Measurements from ENCODE around the gene TMCC1.

The TMCC1 gene

DNA sequence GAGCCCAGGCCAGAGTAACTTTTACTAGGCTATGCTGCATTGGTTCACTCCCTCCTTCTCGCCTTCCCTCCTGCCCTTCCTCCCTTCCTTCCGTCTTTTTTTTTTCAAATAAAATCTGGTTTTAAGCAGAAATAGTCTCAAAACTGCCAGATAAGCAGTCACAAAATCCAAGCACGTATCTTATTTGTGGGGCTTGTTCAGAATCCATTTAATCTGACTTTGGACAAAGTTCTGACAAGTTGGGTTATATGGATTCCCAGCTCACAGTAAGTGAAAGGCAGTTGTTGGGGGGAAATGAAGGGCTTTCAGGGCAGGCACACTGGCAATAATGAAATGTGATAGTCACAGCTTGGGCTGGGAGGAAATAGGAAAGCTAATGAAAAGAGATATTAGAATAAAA is 255.0 kb downstream of the TMCC1 start:
- TF ChIP-seq GABPA (IDR thresholded peaks at IDR 0.05; ENCODE audit: low read depth): no peak
- no peak for TF ChIP-seq POLR2AphosphoS5 (IDR thresholded peaks at IDR 0.05; ENCODE audit: low read depth)
- TF ChIP-seq, protein P1, sequence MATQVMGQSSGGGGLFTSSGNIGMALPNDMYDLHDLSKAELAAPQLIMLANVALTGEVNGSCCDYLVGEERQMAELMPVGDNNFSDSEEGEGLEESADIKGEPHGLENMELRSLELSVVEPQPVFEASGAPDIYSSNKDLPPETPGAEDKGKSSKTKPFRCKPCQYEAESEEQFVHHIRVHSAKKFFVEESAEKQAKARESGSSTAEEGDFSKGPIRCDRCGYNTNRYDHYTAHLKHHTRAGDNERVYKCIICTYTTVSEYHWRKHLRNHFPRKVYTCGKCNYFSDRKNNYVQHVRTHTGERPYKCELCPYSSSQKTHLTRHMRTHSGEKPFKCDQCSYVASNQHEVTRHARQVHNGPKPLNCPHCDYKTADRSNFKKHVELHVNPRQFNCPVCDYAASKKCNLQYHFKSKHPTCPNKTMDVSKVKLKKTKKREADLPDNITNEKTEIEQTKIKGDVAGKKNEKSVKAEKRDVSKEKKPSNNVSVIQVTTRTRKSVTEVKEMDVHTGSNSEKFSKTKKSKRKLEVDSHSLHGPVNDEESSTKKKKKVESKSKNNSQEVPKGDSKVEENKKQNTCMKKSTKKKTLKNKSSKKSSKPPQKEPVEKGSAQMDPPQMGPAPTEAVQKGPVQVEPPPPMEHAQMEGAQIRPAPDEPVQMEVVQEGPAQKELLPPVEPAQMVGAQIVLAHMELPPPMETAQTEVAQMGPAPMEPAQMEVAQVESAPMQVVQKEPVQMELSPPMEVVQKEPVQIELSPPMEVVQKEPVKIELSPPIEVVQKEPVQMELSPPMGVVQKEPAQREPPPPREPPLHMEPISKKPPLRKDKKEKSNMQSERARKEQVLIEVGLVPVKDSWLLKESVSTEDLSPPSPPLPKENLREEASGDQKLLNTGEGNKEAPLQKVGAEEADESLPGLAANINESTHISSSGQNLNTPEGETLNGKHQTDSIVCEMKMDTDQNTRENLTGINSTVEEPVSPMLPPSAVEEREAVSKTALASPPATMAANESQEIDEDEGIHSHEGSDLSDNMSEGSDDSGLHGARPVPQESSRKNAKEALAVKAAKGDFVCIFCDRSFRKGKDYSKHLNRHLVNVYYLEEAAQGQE (IDR thresholded peaks at IDR 0.05; ENCODE audit: insufficient replicate concordance, low read depth): no peak
- TF ChIP-seq, protein P2, sequence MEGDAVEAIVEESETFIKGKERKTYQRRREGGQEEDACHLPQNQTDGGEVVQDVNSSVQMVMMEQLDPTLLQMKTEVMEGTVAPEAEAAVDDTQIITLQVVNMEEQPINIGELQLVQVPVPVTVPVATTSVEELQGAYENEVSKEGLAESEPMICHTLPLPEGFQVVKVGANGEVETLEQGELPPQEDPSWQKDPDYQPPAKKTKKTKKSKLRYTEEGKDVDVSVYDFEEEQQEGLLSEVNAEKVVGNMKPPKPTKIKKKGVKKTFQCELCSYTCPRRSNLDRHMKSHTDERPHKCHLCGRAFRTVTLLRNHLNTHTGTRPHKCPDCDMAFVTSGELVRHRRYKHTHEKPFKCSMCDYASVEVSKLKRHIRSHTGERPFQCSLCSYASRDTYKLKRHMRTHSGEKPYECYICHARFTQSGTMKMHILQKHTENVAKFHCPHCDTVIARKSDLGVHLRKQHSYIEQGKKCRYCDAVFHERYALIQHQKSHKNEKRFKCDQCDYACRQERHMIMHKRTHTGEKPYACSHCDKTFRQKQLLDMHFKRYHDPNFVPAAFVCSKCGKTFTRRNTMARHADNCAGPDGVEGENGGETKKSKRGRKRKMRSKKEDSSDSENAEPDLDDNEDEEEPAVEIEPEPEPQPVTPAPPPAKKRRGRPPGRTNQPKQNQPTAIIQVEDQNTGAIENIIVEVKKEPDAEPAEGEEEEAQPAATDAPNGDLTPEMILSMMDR (IDR thresholded peaks at IDR 0.05; ENCODE audit: insufficient read depth, low read length): no peak
- no peak for TF ChIP-seq SPI1 (IDR thresholded peaks at IDR 0.05; ENCODE audit: borderline replicate concordance, low read depth)
- Histone ChIP-seq H3K27me3 (ENCODE audit: insufficient read depth, poor library complexity, severe bottlenecking) (no peaks in the 10 kb centered on the region), H3K27ac (replicated peaks) (no peak overlapping the region), H3K4me3 (replicated peaks; ENCODE audit: insufficient read depth, low read length) (no peak overlapping the region)
- no peak for DNase-seq (ENCODE audit: low read depth in 1 of 2, low spot score in 1 of 2)

DNA sequence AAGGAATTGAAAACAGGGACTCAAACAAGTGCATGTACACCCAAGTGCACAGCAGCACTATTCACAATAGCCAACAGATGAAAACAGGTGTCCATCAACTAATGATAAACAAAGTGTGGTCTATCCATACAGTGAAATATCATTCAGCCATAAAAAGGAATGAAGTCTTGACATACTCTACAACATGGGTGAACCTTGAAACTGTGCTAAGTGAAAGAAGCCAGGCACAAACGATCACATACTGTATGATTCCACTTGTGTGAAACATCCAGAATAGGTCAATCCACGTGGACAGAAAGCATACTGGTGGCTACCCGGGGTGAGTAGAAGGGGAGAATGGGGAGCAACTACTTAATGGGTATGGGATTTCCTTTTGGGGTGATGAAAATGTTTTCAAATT is 257.4 kb downstream of the TMCC1 start:
- Histone ChIP-seq H3K27me3 (ENCODE audit: insufficient read depth, poor library complexity, severe bottlenecking) (no peaks in the 10 kb centered on the region), H3K4me3 (replicated peaks; ENCODE audit: insufficient read depth, low read length) (no peak overlapping the region), H3K27ac (replicated peaks) (no peak overlapping the region)
- no peak for DNase-seq (ENCODE audit: low read depth in 1 of 2, low spot score in 1 of 2)
- TF ChIP-seq POLR2AphosphoS5 (IDR thresholded peaks at IDR 0.05; ENCODE audit: low read depth): no peak
- TF ChIP-seq GABPA (IDR thresholded peaks at IDR 0.05; ENCODE audit: low read depth): no peak
- TF ChIP-seq, protein P1 (IDR thresholded peaks at IDR 0.05; ENCODE audit: insufficient replicate concordance, low read depth): no peak
- TF ChIP-seq SPI1 (IDR thresholded peaks at IDR 0.05; ENCODE audit: borderline replicate concordance, low read depth): no peak
- TF ChIP-seq, protein P2 (IDR thresholded peaks at IDR 0.05; ENCODE audit: insufficient read depth, low read length): no peak

DNA sequence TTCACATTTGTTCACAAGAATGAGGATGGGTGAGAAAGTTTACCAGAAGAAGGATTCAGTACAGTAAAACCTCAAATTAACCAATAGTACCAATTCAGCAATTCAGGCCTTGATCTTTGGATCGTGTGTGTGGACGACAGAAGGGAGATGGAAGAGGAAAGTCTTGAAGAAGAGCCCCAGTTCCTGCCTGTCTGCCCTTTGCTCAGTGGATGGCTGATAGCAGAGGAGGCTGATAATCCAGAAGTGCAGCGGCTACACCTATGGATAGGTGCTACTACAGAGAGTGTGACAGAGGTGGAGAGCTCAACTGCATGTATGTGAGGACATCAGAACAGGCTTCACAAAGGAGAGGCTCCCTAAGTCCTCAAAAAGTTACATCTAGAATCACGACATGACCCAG is 257.9 kb downstream of the TMCC1 start:
- Histone ChIP-seq H3K27me3 (ENCODE audit: insufficient read depth, poor library complexity, severe bottlenecking) (no peaks in the 10 kb centered on the region), H3K27ac (replicated peaks) (no peak overlapping the region), H3K4me3 (replicated peaks; ENCODE audit: insufficient read depth, low read length) (no peak overlapping the region)
- TF ChIP-seq GABPA (IDR thresholded peaks at IDR 0.05; ENCODE audit: low read depth): no peak
- no peak for TF ChIP-seq POLR2AphosphoS5 (IDR thresholded peaks at IDR 0.05; ENCODE audit: low read depth)
- TF ChIP-seq, protein P2 (IDR thresholded peaks at IDR 0.05; ENCODE audit: insufficient read depth, low read length): no peak
- TF ChIP-seq SPI1 (IDR thresholded peaks at IDR 0.05; ENCODE audit: borderline replicate concordance, low read depth): no peak
- TF ChIP-seq, protein P1 (IDR thresholded peaks at IDR 0.05; ENCODE audit: insufficient replicate concordance, low read depth): no peak
- no peak for DNase-seq (ENCODE audit: low read depth in 1 of 2, low spot score in 1 of 2)
